Measurements from ENCODE around the gene NUP210L. TPM values are rescaled to one million over a fixed set of nuclear protein-coding genes. Genes with fewer than 3 reads are reported as not detected.

Gene NUP210L
- total and polyA plus RNA-seq, 9 of the 15 experiments (the other 6 are each of a cell fraction or from before 2014, with no cell fraction given) = 0.01 to 0.04 TPM; not detected in 7

- DNase-seq (ENCODE audit: extremely low read depth in 1 of 4, low spot score in 3 of 4) (no peak), ATAC-seq (no peak), FAIRE-seq (no peak)
- Histone ChIP-seq H3K9me3 (replicated peaks; ENCODE audit: control insufficient read depth, insufficient read depth, low read depth, low read length) (no peaks in the 10 kb centered on the region), H3K9ac (ENCODE audit: insufficient read depth in 1 of 2, low read depth in 2 of 2, low read length in 2 of 2) (no peak overlapping the region), H3K27ac (ENCODE audit: extremely low read depth, low read depth, low read length) (no peak overlapping the region), H3K36me3 (ENCODE audit: control insufficient read depth, insufficient read depth, low read length) (no peaks in the 10 kb centered on the region), H3K4me2 (ENCODE audit: insufficient read depth, low read length) (no peak overlapping the region), H3K9me1 (ENCODE audit: control insufficient read depth, insufficient read depth, low read length) (no peaks in the 10 kb centered on the region), H3K27me3 (ENCODE audit: control insufficient read depth in 2 of 2, insufficient read depth in 2 of 2, low read length in 2 of 2) (no peaks in the 10 kb centered on the region), H2AFZ (ENCODE audit: low read depth, low read length) (no peak overlapping the region), H4K20me1 (replicated peaks; ENCODE audit: control insufficient read depth, insufficient read depth, low read length) (no peaks in the 10 kb centered on the region), H3K4me3 (no peak overlapping the region), H3K4me1 (replicated peaks in 1 of 2; ENCODE audit: control insufficient read depth in 2 of 2, insufficient read depth in 2 of 2, low read length in 2 of 2) (no peaks in the 10 kb centered on the region; a peak in 1 of 5 replicates), H3K79me2 (ENCODE audit: control insufficient read depth, insufficient read depth, low read length) (no peaks in the 10 kb centered on the region)
- ChIA-PET CTCF (ENCODE audit: low intra/inter-chr PET ratio) (no interaction called here), POLR2A (interaction anchor here (4.7 kb wide), 1 partner anchor 15 kb away, joined by 24 read pairs; the partner anchor contains the start of gene RPS27)
- in situ Hi-C loops (cut with MboI) = no loop called here
- no TSS peak for BruUV-seq (replicated peaks)
- TF ChIP-seq, protein P1, sequence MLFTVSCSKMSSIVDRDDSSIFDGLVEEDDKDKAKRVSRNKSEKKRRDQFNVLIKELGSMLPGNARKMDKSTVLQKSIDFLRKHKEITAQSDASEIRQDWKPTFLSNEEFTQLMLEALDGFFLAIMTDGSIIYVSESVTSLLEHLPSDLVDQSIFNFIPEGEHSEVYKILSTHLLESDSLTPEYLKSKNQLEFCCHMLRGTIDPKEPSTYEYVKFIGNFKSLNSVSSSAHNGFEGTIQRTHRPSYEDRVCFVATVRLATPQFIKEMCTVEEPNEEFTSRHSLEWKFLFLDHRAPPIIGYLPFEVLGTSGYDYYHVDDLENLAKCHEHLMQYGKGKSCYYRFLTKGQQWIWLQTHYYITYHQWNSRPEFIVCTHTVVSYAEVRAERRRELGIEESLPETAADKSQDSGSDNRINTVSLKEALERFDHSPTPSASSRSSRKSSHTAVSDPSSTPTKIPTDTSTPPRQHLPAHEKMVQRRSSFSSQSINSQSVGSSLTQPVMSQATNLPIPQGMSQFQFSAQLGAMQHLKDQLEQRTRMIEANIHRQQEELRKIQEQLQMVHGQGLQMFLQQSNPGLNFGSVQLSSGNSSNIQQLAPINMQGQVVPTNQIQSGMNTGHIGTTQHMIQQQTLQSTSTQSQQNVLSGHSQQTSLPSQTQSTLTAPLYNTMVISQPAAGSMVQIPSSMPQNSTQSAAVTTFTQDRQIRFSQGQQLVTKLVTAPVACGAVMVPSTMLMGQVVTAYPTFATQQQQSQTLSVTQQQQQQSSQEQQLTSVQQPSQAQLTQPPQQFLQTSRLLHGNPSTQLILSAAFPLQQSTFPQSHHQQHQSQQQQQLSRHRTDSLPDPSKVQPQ (CRISPR knock-in tag; IDR thresholded peaks at IDR 0.05; ENCODE audit: borderline replicate concordance) = no peak
- TF ChIP-seq, protein P2, sequence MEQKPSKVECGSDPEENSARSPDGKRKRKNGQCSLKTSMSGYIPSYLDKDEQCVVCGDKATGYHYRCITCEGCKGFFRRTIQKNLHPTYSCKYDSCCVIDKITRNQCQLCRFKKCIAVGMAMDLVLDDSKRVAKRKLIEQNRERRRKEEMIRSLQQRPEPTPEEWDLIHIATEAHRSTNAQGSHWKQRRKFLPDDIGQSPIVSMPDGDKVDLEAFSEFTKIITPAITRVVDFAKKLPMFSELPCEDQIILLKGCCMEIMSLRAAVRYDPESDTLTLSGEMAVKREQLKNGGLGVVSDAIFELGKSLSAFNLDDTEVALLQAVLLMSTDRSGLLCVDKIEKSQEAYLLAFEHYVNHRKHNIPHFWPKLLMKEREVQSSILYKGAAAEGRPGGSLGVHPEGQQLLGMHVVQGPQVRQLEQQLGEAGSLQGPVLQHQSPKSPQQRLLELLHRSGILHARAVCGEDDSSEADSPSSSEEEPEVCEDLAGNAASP (IDR thresholded peaks at IDR 0.05) = no peak
- TF ChIP-seq ZNF239 (CRISPR knock-in tag; IDR thresholded peaks at IDR 0.05) (no peak), ZKSCAN3 (CRISPR knock-in tag; IDR thresholded peaks at IDR 0.05) (no peak), NFIX (CRISPR knock-in tag; IDR thresholded peaks at IDR 0.05; ENCODE audit: low read depth) (no peak), MAZ (CRISPR knock-in tag; conservative IDR thresholded peaks at IDR 0.05 in 1 of 2, IDR thresholded peaks at IDR 0.05 in 1 of 2) (no peak), SLC30A9 (CRISPR knock-in tag; IDR thresholded peaks at IDR 0.05) (no peak), PHF8 (IDR thresholded peaks at IDR 0.05; ENCODE audit: borderline replicate concordance, low read length) (no peak), SNIP1 (IDR thresholded peaks at IDR 0.05; ENCODE audit: low read depth) (no peak), GATA2 (CRISPR knock-in tag; IDR thresholded peaks at IDR 0.05) (no peak), SFPQ (IDR thresholded peaks at IDR 0.05; ENCODE audit: low read depth, low read length) (no peak), SPI1 (IDR thresholded peaks at IDR 0.05; ENCODE audit: borderline replicate concordance, low read depth, low read length) (no peak), BACH1 (tag; IDR thresholded peaks at IDR 0.05) (no peak), GTF2A2 (tag; IDR thresholded peaks at IDR 0.05) (no peak)
- intact Hi-C loops (cut with micrococcal nuclease) = no loop called here
- WGBS (ENCODE audit: insufficient coverage, low coverage, missing lambda C conversion rate) = 73% methylated on average over 3 of the region's 3 CpGs
Observed at GRCh38 chr1:154006136-154006535, 148.7 kb downstream of the NUP210L start.

Measured in K562 (cell line).